ENCODE data around the gene ZFHX3. TPM values are rescaled to one million over a fixed set of nuclear protein-coding genes. Genes with fewer than 3 reads are reported as not detected.

Gene ZFHX3
- total and polyA plus RNA-seq, 9 donors: 3.4 to 17.6 (median 11.9) TPM

DNA sequence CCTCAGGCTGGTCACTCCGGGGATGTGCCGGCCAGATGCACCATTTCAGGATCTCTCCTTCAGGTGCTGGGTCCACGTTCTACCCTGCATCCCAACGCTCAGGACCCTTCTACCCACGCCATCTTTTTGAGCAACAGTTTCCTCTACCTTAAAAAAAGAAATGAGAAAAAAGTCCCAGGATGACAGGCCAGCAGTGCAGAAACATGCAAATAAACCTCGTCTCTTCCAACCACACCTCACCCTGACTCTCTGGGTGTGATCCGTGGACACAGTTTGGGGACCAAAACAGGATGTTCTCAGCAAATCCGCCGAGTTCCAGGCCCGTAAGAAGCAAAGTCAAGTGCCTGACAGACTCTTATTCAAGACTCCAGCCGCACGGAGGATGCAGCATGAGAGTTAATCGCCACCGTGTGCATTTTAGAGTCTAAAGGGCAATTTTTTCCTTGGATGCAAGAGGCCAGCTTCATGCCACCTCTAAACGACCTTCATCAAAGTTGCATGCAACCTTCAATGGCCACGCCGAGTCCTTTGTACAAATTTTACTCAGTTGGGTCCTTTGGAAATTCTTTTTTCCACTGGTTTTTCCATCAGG lies 99.6 kb downstream of the ZFHX3 start:
- no peak for DNase-seq
- intact Hi-C loops (cut with DNase I): loop anchor here in 1 of 4 donors (10.0 kb wide), 1 partner anchor 104 kb away; no protein-coding TSS in a partner anchor
- no peaks in the 10 kb centered on the region for H3K27me3 ChIP-seq
- H3K27ac ChIP-seq: no peak overlapping the region
- H3K9me3 ChIP-seq: no peaks in the 10 kb centered on the region
- peaks cover 2% of the 10 kb centered on the region for H3K4me1 ChIP-seq (ENCODE audit: insufficient read depth)
- no peak for TF ChIP-seq EP300 (IDR thresholded peaks at IDR 0.05)
- TF ChIP-seq CTCF (IDR thresholded peaks at IDR 0.05): no peak
- no peak for TF ChIP-seq POLR2A (IDR thresholded peaks at IDR 0.05)
- no peaks in the 10 kb centered on the region for H3K36me3 ChIP-seq
- no peak overlapping the region for H3K4me3 ChIP-seq
- WGBS, 3 donors: 90 to 91% (median 90%) methylated on average over 17 of the region's 17 CpGs

DNA sequence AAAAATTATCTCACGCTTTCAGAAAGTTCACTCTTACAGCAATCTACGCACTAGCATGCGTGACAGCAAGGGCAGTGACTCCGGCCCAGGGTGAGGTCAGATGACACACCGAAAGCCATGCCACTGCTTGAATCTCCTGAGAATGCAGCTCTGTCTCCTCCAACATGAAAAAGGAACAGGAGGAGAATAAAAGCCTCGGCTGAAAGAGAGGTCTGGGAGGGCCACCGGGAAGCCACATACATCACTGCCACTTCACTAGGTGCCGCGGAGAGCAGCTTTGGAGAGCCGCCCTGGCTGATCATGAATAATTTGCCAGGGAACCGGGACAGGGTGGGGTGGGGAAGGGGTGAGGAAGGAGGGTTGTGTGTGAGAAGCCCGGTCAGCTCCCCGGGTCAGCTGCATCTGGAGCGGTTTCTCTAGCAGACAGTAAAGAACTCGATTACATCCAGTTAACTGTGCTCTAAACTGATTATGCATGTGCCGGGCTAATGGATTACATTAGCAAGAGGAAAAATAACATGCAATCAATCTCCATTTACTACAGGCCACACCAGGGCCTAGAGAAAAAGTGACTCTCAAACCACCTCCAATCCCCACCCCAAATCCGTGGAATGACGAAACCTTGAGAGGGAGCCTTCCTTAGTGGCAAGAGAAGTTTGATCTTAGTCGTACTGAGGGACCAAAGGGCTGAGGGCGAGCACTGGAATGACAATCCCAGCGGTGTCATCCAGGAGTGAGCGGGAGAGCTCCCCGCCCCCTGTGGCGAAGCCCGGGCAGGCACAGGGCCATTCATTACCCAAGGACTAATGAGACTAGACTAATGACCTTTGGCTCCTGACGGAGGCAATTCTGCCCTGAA lies 100.3 kb downstream of the ZFHX3 start:
- DNase-seq: no peak
- Histone ChIP-seq H3K4me1 (ENCODE audit: insufficient read depth) (peaks cover 2% of the 10 kb centered on the region), H3K27ac (no peak overlapping the region), H3K36me3 (no peaks in the 10 kb centered on the region), H3K9me3 (no peaks in the 10 kb centered on the region), H3K4me3 (no peak overlapping the region), H3K27me3 (no peaks in the 10 kb centered on the region)
- intact Hi-C loops (cut with DNase I): loop anchor here in 1 of 4 donors (2.0 to 10.0 kb wide), 2 partner anchors 41 to 103 kb away; no protein-coding TSS in a partner anchor
- no peak for TF ChIP-seq POLR2A (IDR thresholded peaks at IDR 0.05)
- TF ChIP-seq CTCF (IDR thresholded peaks at IDR 0.05): no peak
- TF ChIP-seq EP300 (IDR thresholded peaks at IDR 0.05): no peak
- 81 to 88% (median 83%) methylated on average over 26 of the region's 26 CpGs for WGBS, 3 donors

GRCh38 chr16:72946474-72947194 lies 101.3 kb downstream of the ZFHX3 start:
- Histone ChIP-seq H3K36me3 (no peaks in the 10 kb centered on the region), H3K4me3 (no peak overlapping the region), H3K27me3 (no peaks in the 10 kb centered on the region), H3K27ac (no peak overlapping the region), H3K4me1 (ENCODE audit: insufficient read depth) (no peaks in the 10 kb centered on the region), H3K9me3 (no peaks in the 10 kb centered on the region)
- intact Hi-C loops (cut with DNase I): loop anchor here in 1 of 4 donors (2.0 to 10.0 kb wide), 2 partner anchors 42 to 102 kb away; no protein-coding TSS in a partner anchor
- TF ChIP-seq POLR2A (IDR thresholded peaks at IDR 0.05) (no peak), EP300 (IDR thresholded peaks at IDR 0.05) (peak; percentile 42)
- 68 to 77% (median 71%) methylated on average over 15 of the region's 15 CpGs for WGBS, 3 donors
- DNase-seq: no peak

DNA sequence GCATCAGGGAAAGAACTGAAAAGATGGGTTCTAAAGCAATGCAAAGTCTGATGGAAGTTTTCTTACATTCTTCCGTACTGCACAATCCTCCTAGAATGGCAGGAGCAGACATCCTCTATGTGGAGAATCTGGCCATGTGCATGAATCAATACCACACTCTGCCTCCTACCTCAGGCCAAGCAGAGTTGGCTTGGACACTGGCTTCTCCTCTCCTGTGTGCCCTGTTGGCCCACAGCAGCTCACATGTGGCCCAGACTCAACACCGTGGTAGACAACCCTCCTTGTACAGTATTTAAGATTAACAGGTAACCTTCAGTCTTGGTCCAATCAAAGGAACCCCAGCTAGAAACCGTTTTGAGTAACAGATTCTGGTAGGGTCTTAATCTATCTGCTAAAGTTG lies 101.9 kb downstream of the ZFHX3 start:
- H3K27ac ChIP-seq: no peak overlapping the region
- H3K36me3 ChIP-seq: no peaks in the 10 kb centered on the region
- intact Hi-C loops (cut with DNase I): loop anchor here in 1 of 4 donors (2.0 to 10.0 kb wide), 2 partner anchors 43 to 101 kb away; no protein-coding TSS in a partner anchor
- H3K27me3 ChIP-seq: no peaks in the 10 kb centered on the region
- no peaks in the 10 kb centered on the region for H3K4me1 ChIP-seq (ENCODE audit: insufficient read depth)
- no peaks in the 10 kb centered on the region for H3K9me3 ChIP-seq
- 77 to 94% (median 85%) methylated on average over 3 of the region's 3 CpGs for WGBS, 3 donors
- TF ChIP-seq POLR2A (IDR thresholded peaks at IDR 0.05) (no peak), CTCF (IDR thresholded peaks at IDR 0.05) (no peak), EP300 (IDR thresholded peaks at IDR 0.05) (no peak)
- H3K4me3 ChIP-seq: no peak overlapping the region
- no peak for DNase-seq

All from ovary (tissue), 9 donors.